ENCODE data around the gene KIFBP.

DNA sequence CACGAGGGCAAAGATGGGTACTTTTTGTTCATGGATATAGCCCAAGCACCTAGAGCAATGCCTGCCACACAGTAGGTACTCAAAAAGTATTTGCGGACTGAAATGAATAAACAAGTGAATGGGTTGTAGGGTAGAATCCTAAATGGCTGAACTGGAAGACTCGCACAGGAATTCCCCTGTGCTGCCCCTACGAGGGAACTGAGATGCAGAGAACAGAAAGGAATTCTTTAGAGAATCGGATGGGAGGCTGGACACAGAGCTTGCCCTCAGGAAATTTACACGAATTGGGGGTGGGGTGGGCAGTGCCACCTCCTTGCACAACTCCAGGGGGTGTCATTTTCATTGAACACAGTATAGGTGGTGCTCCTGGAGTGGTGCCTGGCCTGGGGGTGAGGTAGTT lies 64.1 kb downstream of the KIFBP start:
- TF ChIP-seq, protein P1, sequence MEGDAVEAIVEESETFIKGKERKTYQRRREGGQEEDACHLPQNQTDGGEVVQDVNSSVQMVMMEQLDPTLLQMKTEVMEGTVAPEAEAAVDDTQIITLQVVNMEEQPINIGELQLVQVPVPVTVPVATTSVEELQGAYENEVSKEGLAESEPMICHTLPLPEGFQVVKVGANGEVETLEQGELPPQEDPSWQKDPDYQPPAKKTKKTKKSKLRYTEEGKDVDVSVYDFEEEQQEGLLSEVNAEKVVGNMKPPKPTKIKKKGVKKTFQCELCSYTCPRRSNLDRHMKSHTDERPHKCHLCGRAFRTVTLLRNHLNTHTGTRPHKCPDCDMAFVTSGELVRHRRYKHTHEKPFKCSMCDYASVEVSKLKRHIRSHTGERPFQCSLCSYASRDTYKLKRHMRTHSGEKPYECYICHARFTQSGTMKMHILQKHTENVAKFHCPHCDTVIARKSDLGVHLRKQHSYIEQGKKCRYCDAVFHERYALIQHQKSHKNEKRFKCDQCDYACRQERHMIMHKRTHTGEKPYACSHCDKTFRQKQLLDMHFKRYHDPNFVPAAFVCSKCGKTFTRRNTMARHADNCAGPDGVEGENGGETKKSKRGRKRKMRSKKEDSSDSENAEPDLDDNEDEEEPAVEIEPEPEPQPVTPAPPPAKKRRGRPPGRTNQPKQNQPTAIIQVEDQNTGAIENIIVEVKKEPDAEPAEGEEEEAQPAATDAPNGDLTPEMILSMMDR (IDR thresholded peaks at IDR 0.05): no peak
- no peak for TF ChIP-seq SMC3 (IDR thresholded peaks at IDR 0.05; ENCODE audit: low read depth, low read length)
